HG03135 (cell line): Measurements from ENCODE around the gene TAS2R5.
A peak's percentile ranks its signal among the peaks of the same experiment; 100 is the strongest.
"Not testable (repeated sequence)": the region's sequence is repeated elsewhere in the genome, so short reads cannot be mapped to it uniquely, and the experiment has no call there.

Experiments
- ATAC-seq: cut with Tn5 transposase; IDR thresholded peaks from one replicate; pipeline ENCODE4 v1.9.1; 2021; ENCODE audit warnings: mild to moderate bottlenecking, moderate library complexity; ENCODE audit not compliant: unreplicated experiment

TAS2R5 gene, protein sequence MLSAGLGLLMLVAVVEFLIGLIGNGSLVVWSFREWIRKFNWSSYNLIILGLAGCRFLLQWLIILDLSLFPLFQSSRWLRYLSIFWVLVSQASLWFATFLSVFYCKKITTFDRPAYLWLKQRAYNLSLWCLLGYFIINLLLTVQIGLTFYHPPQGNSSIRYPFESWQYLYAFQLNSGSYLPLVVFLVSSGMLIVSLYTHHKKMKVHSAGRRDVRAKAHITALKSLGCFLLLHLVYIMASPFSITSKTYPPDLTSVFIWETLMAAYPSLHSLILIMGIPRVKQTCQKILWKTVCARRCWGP

DNA sequence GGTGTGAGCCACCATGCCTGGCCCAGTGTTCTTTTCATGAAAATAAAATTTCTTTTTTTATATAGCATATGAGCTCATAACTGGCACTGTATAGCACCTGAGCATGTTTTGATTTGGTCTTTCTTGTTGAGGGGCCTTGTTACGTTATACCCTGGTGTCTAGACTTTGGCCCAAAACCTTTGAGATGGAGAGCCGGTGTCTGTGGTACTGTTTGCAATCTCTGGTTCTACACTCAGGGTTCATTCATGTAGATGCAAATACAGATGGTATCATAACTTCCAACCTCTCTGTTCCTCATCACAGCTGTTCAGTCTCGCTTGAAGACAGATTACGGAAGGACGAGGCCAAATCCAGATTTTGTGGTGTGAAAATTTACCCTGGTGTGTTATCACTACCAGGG, at the start of gene TAS2R5:
TAS2R5 (plus strand) TSS at position 301 of the 400 bp plus-strand sequence. CDS start 145 bp downstream, outside the sequence.
- no peak for ATAC-seq

DNA sequence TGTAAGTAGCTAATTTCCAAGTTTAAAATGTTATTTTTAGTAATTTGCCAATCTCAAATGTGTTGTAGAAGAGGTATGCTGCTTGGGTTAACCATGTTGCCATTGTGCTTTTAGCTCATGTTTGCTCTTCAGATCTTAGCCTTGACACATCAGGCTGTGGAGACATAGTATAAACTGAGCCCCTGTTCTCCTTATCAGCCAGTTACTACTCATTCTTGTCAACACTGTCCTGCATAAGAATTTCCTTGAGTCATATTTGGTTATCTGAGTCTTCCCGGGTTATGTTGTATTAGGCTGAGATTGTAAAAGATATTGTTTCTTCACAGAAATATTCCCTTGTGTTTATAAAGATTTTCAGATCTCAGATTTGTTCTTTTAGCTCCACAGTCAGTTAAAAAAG, 47.8 kb upstream of the TAS2R5 start:
- no peak for ATAC-seq

DNA sequence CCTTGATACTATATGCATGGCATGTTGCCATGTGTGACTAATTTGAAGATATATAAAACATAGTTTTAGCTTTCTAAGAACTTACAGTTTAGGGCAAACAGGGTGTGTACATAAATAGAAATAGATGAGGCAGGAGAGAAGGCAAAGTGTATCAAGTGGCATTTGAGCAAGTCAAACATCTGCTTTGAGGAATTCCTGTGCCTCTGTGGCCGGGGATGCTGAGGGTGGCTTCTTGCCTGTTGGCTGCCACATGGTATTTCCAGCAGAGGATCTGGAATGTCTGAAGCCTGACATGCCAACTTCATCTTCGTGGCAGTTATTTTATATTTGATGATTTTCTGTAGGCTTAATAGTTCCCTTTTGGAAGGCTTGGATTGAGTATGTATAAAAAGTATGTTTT, 45.9 kb upstream of the TAS2R5 start:
- no peak for ATAC-seq

DNA sequence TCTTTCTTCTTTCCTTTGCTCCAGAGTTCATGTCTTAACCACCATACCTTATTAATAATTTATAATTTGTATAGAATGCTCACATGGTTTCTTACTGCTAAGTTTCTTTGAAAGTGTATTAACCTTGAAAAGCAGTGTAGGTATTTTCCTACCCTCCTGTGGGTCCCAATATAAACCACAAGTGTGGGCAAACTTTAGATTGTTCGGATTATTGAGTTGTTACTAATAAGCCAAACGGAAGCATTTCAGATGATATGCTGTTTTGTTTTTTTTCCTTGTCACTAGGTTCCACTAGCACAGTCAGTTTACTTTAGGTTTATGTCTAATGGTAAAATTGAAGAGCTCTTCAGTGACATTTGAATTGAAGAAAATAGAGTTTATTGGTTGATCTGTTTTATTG, 41.6 kb upstream of the TAS2R5 start:
- no peak for ATAC-seq

DNA sequence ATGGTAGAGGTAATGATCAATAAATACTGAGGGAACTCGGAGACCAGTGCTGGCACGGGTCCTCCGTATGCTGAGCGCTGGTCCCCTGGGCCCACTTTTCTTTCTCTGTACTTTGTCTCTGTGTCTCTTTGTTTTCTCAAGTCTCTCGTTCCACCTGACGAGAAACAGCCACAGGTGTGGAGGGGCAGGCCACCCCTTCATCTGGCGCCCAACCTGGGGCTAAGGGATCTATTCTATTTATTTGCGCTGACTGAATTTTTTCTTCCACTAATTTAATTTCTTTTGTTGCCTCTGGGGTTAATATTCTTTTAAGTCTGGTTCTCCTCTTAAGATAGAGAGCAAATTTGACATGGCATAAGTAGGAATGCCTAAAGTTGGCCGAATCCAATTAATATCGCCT, 38.1 kb upstream of the TAS2R5 start:
- ATAC-seq = not testable (repeated sequence)

DNA sequence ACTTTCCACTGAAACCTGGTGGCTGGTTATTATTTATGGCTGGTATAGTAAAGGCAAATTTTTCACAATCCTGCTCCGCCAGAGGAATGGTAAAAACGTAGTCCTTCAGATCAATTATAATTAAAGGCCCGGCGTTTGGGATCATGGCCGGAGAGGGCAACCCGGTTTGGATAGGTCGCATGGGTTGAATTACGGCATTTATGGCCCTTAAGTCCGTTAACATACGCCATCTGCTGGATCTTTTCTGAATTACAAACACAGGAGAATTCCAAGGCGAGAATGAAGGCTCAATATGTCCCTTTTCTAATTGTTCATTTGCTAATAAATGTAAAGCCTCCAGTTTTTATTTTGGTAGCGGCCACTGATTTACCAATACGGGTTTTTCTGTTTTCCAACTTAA, 37.4 kb upstream of the TAS2R5 start:
- no peak for ATAC-seq

DNA sequence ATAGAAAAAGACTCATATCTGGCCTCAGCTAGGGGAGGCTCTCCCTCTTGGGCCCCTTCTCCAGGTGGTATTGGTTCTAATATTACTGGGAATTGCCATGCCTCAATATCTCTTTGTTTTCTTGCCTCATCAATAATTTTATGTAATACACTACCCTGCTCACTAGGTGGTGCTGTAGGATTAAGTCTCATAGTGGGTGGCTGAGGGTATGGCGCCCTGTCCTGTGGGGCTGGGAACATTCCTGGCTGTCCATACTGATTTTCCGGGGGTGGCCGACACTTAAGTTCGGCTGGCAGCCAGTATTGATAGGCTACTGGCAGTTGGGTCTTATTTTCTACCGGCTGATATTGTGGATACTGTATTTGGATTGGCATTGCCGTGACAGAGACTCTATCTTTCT, 35.1 kb upstream of the TAS2R5 start:
- no peak for ATAC-seq

DNA sequence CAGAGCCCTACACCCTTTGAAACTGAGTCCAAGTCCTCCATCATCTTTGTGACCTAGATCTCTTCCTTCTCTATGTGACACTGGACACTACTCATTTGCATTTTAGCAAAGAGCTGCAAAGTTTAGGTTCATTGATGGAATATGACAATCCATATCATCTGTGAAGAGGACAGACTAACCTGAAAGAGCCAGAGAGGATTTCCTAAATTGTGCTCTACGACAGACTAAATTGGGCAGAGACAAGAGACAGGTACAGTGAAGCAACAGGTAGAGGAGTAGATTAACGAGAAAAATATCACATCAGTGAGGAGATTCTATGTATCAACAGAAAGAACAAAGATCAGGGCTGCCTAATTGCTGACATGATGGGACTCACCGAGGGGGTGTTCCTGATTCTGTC, 26.2 kb upstream of the TAS2R5 start, which contains the start of gene TAS2R3:
TAS2R3 (plus strand) TSS at position 301 of the 400 bp plus-strand sequence; CDS start at position 363, 62 bp downstream.
- ATAC-seq = no peak

DNA sequence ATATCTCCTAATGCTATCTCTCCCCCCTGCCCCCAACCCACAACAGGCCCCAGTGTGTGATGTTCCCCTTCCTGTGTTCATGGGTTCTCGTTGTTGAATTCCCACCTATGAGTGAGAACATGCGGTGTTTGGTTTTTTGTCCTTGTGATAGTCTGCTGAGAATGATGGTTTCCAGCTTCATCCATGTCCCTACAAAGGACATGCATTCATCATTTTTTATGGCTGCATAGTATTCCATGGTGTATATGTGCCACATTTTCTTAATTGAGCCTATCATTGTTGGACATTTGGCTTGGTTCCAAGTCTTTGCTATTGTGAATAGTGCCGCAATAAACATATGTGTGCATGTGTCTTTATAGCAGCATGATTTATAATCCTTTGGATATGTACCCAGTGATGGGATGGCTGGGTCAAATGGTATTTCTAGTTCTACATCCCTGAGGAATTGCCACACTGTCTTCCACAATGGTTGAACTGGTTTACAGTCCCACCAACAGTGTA, 19.9 kb upstream of the TAS2R5 start:
- ATAC-seq = not testable (repeated sequence)

DNA sequence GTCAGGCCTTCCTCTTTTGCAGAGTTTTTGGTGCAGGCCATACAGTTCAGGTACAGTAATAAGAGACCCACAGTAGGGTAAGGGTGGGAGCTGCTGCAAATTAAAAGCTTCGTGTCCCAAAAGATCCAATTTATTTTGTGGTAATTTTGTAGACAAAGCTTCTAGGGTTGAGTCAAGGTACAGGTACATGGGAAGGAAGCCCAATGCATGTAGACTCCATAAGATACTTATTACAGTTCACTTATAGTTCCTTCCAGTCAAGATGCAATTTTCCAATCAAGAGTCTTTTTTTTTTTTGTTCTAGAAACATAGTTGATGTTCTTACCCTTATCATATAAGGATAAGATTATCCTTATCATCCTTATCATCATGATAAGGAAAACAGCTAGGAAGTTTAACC, 13.6 kb upstream of the TAS2R5 start, which contains the start of gene TAS2R4:
TAS2R4 (plus strand) TSS at position 301 of the 400 bp plus-strand sequence. CDS start 1,815 bp downstream, outside the sequence.
- ATAC-seq = no peak

DNA sequence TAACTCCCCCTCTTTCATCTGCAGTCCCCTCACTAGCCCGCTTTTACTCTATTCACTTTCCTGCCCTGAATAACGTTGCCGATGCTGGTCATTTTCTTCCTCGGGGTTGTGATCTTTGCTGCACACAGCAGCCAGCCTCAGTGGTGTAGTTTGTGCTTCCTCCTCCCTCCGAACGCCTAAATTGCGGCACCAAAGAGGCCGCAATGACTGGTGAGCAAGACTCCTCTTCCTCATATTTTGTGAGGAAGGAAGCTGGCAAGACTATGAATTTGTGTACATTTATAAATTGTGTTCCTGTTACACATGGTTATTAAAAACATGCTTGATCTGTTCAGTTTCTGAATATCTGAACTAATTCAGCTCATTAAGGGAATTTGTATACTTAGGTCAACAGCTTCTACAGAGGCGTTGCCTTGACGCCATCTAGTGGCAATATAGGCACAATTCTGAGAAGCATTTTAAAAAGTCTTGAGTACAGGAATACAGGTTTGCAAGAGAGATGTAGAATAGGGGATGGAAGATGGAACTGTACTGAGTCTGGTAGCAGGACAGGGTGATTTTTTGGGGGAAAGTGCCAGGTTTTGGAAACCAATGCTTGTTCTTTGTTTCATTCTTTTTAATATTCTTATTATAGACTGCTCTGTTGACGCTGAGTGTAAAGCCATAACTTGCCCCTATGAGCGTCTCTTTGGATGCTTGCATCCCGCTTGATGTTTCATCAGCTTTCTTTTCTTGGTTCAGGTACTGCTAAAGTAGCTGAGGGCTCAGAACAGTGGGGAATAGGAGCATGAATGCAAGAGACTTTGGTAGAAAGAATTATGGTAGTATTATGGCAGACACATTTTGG, 4.1 kb upstream of the TAS2R5 start:
- ATAC-seq = peak; percentile 65

DNA sequence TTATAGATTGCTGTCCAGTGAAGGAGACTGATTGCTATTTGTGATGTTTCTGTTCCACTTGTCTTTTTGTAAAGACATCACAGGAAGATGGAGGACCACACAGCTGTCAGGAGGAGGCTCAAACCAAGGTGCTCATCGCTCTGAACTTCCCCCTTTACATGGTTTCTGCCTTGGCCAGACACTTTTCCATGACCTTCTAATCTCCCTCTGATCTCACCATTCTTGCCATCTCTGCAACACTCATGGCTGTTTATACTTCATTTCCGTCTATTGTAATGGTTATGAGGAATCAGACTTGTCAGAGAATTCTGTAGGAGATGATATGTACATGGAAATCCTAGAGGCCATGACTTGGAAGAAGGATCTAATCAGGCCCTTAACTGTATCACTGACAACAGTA, 1.7 kb upstream of the TAS2R5 start:
- no peak for ATAC-seq

DNA sequence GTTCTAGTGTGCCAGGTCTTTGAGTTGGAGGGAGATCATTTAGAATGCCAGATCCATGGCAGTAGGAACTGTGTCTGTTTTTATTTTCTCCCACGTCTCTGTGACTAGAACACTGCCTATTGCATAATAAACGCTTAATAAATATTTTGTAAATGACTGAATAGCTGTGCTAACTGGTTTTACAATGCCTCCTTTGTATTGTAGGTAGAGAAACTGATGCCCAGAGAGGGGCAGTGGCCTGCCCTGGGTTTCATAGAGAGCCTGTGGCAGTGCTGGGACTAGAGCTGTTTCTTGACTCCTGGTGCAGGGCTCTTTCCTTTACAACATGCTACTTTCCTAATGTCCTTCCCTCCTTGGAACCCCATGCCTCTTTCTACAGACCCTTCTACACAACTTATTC, 2.5 kb downstream of the TAS2R5 start:
- ATAC-seq = no peak

DNA sequence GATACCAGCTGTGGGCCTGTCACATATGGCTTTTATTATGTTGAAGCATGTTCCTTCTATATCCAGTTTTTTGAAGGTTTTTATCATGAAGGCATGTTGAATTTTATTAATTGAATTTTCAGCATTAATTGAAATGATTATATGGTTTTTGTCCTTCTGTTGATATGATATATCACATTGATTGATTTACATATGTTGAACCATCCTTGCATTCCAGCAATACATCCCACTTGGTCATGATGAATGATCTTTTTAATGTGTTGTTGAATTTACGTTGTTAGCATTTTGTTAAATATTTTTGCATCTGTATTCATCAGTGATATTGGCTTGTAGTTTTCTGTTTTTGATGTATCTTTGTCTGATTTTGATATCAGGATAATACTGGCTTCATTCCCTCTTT, 30.1 kb downstream of the TAS2R5 start:
- no peak for ATAC-seq

DNA sequence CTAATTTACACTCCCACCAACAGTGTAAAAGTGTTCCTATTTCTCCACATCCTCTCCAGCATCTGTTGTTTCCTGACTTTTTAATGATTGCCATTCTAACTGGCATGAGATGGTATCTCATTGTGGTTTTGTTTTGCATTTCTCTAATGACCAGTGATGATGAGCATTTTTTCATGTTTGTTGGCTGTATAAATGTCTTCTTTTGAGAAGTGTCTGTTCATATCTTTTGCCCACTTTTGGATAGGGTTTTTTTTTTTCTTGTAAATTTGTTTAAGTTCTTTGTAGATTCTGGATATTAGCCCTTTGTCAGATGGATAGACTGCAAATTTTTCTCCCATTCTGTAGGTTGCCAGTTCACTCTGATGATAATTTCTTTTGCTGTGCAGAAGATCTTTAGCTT, 32.4 kb downstream of the TAS2R5 start:
- not testable (repeated sequence) for ATAC-seq

DNA sequence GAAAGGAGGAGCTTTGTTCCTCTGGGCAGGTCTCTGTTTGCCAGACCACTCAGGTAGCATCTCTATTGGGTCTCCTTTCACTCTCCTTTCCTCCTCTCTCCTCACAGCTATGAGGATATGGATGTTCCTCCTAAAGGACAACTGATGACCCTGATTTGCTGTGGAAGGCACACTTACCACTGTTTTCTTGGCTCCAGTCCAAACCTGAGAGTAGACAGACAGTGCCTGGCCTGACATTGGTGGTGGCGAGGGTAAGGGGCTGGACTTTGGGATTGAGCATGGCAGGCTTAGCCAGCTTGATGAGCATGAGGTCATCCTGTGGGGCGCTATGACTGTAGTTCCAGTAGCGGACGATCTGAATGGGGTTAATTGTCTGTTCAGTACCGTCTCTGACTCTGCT, 47.7 kb downstream of the TAS2R5 start:
- ATAC-seq = no peak

DNA sequence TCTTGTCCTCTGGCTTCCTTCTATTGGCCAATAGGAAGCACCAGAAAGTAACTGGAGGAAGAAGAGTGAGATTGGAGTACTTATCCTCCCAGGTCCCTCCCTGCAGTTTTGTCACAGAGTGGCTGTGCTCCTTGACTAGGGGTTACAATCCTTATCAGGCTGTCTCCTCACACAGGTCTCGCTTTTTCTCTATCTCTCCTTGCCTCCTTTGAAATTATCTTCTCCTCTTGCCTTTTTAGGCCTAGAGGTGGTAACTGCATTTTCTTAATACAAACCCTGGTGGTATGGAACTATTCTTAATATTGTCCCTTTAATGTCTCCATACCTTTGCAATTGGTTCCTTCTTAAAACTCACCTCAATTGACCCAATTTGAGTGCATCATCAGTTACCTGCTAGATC, 48.6 kb downstream of the TAS2R5 start:
- no peak for ATAC-seq

DNA sequence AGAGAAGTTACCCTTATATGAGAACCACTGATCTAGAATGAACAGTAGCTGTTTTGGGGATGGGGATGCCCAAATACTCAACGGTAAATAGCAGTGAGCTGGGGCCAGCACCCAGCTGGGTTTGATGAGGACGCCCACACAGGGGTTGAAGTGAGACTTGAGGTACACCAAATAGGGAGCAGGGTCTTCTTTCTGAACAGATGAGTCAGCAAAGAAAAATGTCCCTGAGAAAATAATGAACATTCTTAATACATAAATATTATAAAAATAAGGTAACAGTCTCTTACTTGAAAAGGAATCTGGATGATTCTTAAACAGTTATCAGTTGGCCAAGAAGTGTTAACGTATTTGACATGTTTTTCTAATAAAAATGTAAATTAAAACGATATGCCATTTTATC, 49.2 kb downstream of the TAS2R5 start:
- ATAC-seq = no peak

DNA sequence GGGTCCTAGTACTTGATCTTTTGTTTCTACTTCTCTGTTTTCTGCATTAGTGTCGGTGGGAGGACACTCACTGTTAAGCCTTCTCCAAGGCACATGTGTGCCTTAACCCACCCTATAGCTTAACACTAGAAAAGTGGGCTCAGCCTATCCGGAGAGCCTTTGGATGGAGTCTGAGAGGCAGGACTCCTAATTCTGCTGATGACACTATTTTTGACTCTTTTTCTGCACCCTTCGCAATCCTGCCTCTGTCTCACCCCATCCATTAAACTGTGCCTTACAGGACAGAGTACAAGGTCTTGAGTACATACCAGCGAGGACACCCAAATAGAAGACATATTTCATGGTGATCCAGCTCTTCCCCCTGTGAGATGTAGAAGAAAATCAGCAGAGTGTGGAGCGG, 50.7 kb downstream of the TAS2R5 start:
- ATAC-seq = no peak
